GM08714 (cell line): ENCODE data around the gene PKNOX2.

Source experiments
- H3K4me3 ChIP-seq: fragments of 200-500 bp; sonication (Bioruptor generic); 2 replicates; pipeline ENCODE4 v1.5.1; 2014; ENCODE audit warnings: mild to moderate bottlenecking, low read length, inconsistent platforms
- ZNF274 ChIP-seq: IDR thresholded peaks from 2 replicates; pipeline ENCODE4 v1.6.1; 2012; ENCODE audit warnings: mild to moderate bottlenecking, low read depth, low read length

Gene PKNOX2, protein sequence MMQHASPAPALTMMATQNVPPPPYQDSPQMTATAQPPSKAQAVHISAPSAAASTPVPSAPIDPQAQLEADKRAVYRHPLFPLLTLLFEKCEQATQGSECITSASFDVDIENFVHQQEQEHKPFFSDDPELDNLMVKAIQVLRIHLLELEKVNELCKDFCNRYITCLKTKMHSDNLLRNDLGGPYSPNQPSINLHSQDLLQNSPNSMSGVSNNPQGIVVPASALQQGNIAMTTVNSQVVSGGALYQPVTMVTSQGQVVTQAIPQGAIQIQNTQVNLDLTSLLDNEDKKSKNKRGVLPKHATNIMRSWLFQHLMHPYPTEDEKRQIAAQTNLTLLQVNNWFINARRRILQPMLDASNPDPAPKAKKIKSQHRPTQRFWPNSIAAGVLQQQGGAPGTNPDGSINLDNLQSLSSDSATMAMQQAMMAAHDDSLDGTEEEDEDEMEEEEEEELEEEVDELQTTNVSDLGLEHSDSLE

GRCh38 chr11:125164422-125165110 is at the start of gene PKNOX2:
Gene PKNOX2, plus strand, starts transcription at chr11:125164751. Its CDS starts 186,555 bp downstream, at chr11:125351306.
- TF ChIP-seq ZNF274, result no peak
- peak within 1 kb of the TSS; percentile 6; the same call in 1 of the 2 replicates for H3K4me3 ChIP-seq

DNA sequence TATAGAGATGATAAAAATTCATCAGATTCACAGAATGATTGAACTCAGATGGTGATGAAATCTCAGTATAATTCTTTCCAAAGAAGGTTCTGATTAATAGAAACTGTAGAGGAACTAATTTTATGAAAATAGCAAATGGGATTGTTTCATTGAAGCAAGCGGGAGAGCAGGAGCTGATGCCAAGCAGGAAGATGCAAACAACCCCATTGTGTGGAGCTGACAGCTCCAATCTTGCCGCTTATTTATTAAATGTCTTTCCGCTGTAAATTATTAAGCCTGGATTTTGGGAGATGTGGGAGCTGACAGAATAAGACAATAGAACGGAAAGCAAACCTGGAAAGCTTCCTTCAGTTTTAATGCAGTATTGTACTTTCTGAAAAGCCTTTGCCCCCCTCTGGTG is 47.1 kb upstream of the PKNOX2 start:
- TF ChIP-seq ZNF274, result no peak
- H3K4me3 ChIP-seq, result no peak overlapping the region

DNA sequence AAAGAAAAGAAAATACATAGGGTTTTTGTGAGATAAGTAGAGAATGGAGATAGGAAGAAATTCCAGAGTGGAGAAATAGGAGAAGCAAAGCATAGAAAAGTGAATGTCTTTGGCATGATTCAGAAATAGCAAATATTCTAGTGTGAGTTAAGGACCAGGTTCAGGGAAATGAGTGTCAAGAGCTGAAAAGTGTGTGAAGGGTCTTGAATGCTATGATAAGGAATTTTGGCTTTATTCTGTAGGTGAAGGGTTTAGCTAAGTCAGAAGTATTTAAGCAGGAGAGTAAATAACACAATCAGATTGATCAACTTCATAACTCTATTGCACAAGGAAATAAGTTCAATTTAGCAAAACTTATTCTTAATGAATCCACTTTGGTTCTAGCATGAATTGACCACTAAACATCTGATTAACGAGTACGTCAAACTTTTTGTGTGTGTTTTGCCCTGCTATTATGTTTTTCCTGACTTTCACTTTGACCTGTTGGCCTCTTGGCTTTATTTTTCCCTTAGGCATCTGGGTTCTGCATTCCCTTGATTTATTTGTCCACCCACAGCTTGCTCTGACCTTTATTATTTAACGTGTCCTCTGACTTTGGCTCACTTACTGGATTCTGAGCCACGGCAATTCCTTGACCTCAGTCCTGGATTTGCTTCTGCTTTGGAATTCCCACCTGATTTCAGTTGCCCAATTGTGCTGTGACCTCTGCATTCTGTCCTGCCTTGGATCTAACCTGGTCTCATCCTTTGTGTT is 41.2 kb upstream of the PKNOX2 start:
- no peak for TF ChIP-seq ZNF274
- no peak overlapping the region for H3K4me3 ChIP-seq

DNA sequence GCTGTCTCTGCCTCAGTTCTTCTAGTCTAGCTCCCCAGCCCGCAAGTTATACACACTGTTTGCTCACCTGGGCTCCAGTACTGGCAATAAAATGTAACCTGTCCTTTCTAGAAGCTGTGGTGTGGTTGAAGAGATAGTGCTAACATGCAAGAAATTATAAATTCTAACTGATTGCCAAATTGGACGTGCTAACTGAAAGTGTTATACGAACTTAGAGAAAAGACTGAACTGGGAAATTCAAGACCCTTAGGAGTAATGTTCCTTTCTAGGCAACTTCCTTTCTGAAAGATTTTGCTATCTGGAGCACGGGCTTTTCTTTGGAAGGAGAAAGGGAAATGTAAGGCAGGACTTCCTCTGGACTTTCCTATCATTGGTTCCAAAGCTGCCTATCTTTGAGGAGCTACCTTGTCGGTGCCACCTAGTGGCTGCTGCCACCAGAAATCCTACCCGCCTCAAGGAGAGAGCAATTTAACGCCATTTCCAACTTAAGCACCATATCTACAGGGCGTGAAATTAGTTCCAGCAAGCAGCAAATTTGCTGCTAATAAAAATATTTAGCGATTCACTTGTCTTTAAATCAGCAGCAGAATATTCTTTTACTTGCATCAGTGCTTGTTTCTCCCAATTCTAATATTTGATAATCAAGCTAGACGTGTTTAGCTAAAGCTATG is 40.5 kb upstream of the PKNOX2 start:
- no peak overlapping the region for H3K4me3 ChIP-seq
- no peak for TF ChIP-seq ZNF274

DNA sequence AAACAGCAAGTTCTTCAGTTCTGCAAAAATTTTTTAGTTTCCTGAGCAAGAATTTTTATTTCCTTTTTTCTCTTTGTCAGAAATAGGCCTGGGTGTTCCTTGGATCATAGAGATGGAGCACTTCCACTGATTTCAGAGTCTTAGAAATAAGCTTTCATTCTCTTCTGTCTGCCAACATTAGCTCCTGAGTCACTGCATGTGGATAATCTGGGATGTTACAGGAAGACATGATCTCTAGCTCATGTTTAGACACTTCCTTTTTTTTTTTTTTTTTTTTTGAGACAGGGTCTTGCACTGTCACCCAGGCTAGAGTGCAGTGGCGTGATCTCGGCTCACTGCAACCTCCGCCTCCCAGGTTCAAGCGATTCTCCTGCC is 39.9 kb upstream of the PKNOX2 start:
- TF ChIP-seq ZNF274, result no peak
- H3K4me3 ChIP-seq, result no peak overlapping the region

DNA sequence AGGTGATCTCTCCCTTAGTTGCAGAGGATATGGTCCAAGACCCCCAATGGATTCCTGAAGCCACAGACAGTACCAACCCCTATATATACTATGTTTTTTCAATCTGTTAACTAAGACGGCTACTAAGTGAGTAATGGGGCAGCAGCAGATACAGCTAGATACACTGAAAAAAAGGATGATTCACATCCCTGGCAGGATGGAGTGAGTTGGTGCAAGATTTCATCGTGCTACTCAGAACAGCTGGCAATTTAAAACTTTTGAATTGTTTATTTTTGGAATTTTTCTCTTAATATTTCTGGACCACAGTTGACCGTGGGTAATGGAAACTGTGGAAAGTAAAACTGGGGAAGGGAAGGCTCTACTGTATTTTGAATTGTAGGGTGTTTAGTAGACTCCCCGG is 36.1 kb upstream of the PKNOX2 start:
- H3K4me3 ChIP-seq, result no peak overlapping the region
- TF ChIP-seq ZNF274, result no peak

DNA sequence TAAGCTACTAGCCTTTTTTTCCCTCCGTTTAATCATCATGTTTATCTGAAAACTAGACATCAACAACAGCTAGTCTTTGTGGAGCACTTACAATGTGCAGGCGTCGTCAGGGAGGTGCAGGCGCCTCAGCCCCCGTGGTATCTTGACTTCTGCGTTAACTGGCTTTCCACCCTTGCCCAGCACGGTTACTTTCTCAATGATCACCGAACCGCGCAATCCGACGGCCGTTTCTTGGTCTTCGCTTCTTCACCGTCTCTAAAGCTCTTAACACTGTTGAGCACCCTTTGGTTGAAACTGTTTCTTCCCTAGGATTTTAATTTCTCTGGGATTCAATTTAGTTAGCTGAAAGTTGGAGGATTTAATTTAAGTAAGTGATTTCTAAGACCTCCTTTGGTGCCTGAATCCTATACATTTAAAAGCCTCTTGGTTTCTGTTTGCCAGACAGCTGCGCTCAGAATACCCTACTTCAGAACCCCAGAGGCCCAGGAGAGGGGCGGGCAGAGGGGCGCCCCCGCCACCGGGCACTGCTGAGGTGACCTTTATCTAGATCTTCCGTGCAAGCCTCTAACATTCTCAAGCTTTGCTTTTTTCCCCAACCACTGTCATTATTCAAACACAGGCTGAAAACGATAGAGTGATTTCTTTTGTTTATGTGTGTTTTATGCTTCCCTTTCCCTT is 35.1 kb upstream of the PKNOX2 start:
- H3K4me3 ChIP-seq, result no peak overlapping the region; the same call in 1 of the 2 replicates
- TF ChIP-seq ZNF274, result no peak

DNA sequence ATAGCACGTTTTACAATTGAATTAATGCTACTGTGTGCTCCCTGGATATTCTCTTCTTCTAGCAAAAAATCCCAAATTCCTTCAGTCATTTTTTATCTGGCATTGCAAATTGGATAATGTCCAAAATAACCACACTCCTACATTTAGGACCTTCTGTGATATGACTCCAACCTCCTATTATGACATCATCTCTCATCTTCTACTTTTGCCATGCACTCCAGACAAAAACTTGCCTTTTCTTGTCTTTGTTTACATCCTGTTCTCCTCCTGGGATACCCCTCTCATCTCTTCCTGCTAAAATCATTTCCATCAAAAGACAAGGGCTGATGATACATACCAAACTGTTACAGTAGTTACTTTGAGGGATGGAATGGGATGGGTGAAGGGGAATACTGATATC is 32.5 kb upstream of the PKNOX2 start:
- TF ChIP-seq ZNF274, result no peak
- H3K4me3 ChIP-seq, result no peak overlapping the region

DNA sequence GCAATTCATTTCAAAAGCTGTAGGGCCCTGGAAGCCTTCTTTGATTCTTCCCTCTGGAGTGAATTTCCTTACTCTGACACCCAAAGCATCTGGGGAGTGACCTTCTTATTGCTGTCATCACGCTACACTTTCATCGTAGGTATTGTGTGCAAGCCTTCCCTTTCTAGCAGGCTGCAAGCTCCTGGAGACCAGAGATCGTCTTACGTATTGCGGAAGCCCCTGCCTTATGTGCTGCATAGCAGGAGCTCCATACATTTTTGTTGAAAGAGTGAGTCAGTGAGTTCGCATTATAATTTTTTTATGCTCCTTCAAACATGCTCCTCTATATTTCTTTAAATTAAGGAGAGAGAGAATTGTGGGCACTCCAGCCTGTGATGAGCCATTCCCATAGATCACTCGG is 32.0 kb upstream of the PKNOX2 start:
- no peak overlapping the region for H3K4me3 ChIP-seq
- no peak for TF ChIP-seq ZNF274

DNA sequence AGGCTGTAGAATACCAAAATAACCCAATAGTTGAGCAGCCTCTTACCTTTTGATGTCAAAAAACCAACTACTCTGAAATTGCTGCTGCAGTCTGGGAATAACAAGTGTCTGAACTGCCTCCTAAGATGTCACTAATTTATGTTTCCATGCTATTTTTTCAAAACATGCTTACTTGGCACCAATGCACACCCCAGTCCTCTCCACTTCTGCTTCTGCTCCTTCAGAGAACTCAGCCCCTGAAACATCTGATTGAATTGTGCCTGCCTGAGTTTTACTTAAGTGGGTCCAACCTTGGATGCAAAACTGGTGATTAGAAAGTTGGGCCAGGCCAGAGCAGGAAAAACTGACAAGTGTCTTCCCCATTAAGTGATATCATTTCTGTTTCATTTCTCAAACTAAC is 28.6 kb upstream of the PKNOX2 start:
- TF ChIP-seq ZNF274, result no peak
- no peak overlapping the region for H3K4me3 ChIP-seq

GRCh38 chr11:125138966-125139365 is 25.6 kb upstream of the PKNOX2 start:
- H3K4me3 ChIP-seq, result no peak overlapping the region
- no peak for TF ChIP-seq ZNF274

- H3K4me3 ChIP-seq, result no peak overlapping the region
- no peak for TF ChIP-seq ZNF274
Observed at GRCh38 chr11:125139778-125140177, 24.8 kb upstream of the PKNOX2 start.

GRCh38 chr11:125140233-125140632 is 24.3 kb upstream of the PKNOX2 start:
- no peak for TF ChIP-seq ZNF274

More at GRCh38 chr11:125140233-125140632, 24.3 kb upstream of the PKNOX2 start:
- no peak overlapping the region for H3K4me3 ChIP-seq
